ENCODE results near the gene EFHC1. TPM values are rescaled to one million over a fixed set of nuclear protein-coding genes. Genes with fewer than 3 reads are reported as not detected.

EFHC1 gene
- total and polyA plus RNA-seq, 2 of the 13 experiments (the other 11 are each of a cell fraction or from before 2014, with no cell fraction given): 23.4 to 29.5 TPM

GRCh38 chr6:52389626-52390360, 30.3 kb upstream of the EFHC1 start (continued):
- peak; percentile 34; the same call in 1 of the 2 replicates for TF ChIP-seq SMC3 (IDR thresholded peaks at IDR 0.05; ENCODE audit: low read length)
- TF ChIP-seq MED1 (CRISPR knock-in tag; IDR thresholded peaks at IDR 0.05): peak; percentile 74
- TF ChIP-seq REST (IDR thresholded peaks at IDR 0.05; ENCODE audit: borderline replicate concordance in 1 of 2, low read depth in 1 of 2, low read length in 2 of 2): peak in 1 of 2 experiments; percentile 25; a peak in 1 of 4 replicates
- TF ChIP-seq, protein P1, sequence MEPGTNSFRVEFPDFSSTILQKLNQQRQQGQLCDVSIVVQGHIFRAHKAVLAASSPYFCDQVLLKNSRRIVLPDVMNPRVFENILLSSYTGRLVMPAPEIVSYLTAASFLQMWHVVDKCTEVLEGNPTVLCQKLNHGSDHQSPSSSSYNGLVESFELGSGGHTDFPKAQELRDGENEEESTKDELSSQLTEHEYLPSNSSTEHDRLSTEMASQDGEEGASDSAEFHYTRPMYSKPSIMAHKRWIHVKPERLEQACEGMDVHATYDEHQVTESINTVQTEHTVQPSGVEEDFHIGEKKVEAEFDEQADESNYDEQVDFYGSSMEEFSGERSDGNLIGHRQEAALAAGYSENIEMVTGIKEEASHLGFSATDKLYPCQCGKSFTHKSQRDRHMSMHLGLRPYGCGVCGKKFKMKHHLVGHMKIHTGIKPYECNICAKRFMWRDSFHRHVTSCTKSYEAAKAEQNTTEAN (CRISPR knock-in tag; conservative IDR thresholded peaks at IDR 0.05): 0 out of 2 replicates have a peak, but pooled peaks have one; percentile 16
- TF ChIP-seq FOXK1 (CRISPR knock-in tag; IDR thresholded peaks at IDR 0.05; ENCODE audit: borderline replicate concordance, low read depth): no peak
- TF ChIP-seq HDAC2 (CRISPR knock-in tag; IDR thresholded peaks at IDR 0.05): peak; percentile 74
- no peak for TF ChIP-seq ZBTB2 (CRISPR knock-in tag; IDR thresholded peaks at IDR 0.05; ENCODE audit: low read depth)
- TF ChIP-seq GABPA (IDR thresholded peaks at IDR 0.05; ENCODE audit: low read depth, low read length): no peak
- peak; percentile 59 for TF ChIP-seq GABPA (CRISPR knock-in tag; IDR thresholded peaks at IDR 0.05; ENCODE audit: low read depth)
- TF ChIP-seq, protein P2, sequence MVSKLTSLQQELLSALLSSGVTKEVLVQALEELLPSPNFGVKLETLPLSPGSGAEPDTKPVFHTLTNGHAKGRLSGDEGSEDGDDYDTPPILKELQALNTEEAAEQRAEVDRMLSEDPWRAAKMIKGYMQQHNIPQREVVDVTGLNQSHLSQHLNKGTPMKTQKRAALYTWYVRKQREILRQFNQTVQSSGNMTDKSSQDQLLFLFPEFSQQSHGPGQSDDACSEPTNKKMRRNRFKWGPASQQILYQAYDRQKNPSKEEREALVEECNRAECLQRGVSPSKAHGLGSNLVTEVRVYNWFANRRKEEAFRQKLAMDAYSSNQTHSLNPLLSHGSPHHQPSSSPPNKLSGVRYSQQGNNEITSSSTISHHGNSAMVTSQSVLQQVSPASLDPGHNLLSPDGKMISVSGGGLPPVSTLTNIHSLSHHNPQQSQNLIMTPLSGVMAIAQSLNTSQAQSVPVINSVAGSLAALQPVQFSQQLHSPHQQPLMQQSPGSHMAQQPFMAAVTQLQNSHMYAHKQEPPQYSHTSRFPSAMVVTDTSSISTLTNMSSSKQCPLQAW (CRISPR knock-in tag; IDR thresholded peaks at IDR 0.05): peak; percentile 93
- TF ChIP-seq ZKSCAN8 (CRISPR knock-in tag; IDR thresholded peaks at IDR 0.05; ENCODE audit: borderline replicate concordance): peak; percentile 36; the same call in 1 of the 2 replicates
- no peak for TF ChIP-seq FLYWCH1 (CRISPR knock-in tag; IDR thresholded peaks at IDR 0.05)
- TF ChIP-seq, protein P3, sequence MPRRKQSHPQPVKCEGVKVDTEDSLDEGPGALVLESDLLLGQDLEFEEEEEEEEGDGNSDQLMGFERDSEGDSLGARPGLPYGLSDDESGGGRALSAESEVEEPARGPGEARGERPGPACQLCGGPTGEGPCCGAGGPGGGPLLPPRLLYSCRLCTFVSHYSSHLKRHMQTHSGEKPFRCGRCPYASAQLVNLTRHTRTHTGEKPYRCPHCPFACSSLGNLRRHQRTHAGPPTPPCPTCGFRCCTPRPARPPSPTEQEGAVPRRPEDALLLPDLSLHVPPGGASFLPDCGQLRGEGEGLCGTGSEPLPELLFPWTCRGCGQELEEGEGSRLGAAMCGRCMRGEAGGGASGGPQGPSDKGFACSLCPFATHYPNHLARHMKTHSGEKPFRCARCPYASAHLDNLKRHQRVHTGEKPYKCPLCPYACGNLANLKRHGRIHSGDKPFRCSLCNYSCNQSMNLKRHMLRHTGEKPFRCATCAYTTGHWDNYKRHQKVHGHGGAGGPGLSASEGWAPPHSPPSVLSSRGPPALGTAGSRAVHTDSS (CRISPR knock-in tag; conservative IDR thresholded peaks at IDR 0.05): no peak
- no peak for TF ChIP-seq ZNF280B (CRISPR knock-in tag; IDR thresholded peaks at IDR 0.05; ENCODE audit: borderline replicate concordance)
- no peak for TF ChIP-seq DBP (CRISPR knock-in tag; IDR thresholded peaks at IDR 0.05; ENCODE audit: not compliant biosample characterization)
